Retina (tissue), 1 donor: Measurements from ENCODE around the gene CHN2.

Experiments used
- DNase-seq: peaks from one replicate; pipeline ENCODE4 v3.0.0-alpha.2; 2016

The CHN2 gene

GRCh38 chr7:29370531-29371314 is 176.1 kb downstream of the CHN2 start:
- DNase-seq, result no peak

- DNase-seq, result no peak
These were observed 176.9 kb downstream of the CHN2 start for GRCh38 chr7:29371472-29371871.

GRCh38 chr7:29372351-29373090 is 177.9 kb downstream of the CHN2 start:
- no peak for DNase-seq

GRCh38 chr7:29375641-29376562 is 181.3 kb downstream of the CHN2 start:
- DNase-seq, result no peak

GRCh38 chr7:29377718-29378117 is 183.1 kb downstream of the CHN2 start:
- no peak for DNase-seq

- no peak for DNase-seq
These were observed 185.0 kb downstream of the CHN2 start for GRCh38 chr7:29379551-29379950.

GRCh38 chr7:29381206-29382094 is 186.9 kb downstream of the CHN2 start:
- DNase-seq, result no peak

GRCh38 chr7:29384277-29384676 is 189.7 kb downstream of the CHN2 start:
- no peak for DNase-seq

- no peak for DNase-seq
These were observed 190.7 kb downstream of the CHN2 start for GRCh38 chr7:29385214-29385814.

- no peak for DNase-seq
These were observed 191.7 kb downstream of the CHN2 start for GRCh38 chr7:29386196-29386765.

GRCh38 chr7:29391262-29391661 is 196.7 kb downstream of the CHN2 start:
- DNase-seq, result no peak

GRCh38 chr7:29394321-29394720 is 199.7 kb downstream of the CHN2 start:
- DNase-seq, result no peak

- DNase-seq, result no peak
These were observed 202.0 kb downstream of the CHN2 start for GRCh38 chr7:29396563-29396962.

GRCh38 chr7:29397398-29397797 is 202.8 kb downstream of the CHN2 start:
- DNase-seq, result no peak

GRCh38 chr7:29398011-29398410 is 203.4 kb downstream of the CHN2 start:
- no peak for DNase-seq

GRCh38 chr7:29400437-29400836 is 205.9 kb downstream of the CHN2 start:
- no peak for DNase-seq

GRCh38 chr7:29401769-29402168 is 207.2 kb downstream of the CHN2 start:
- DNase-seq, result peak; percentile 47

- DNase-seq, result no peak
These were observed 211.3 kb downstream of the CHN2 start for GRCh38 chr7:29405891-29406290.

GRCh38 chr7:29406366-29406765 is 211.8 kb downstream of the CHN2 start:
- no peak for DNase-seq

GRCh38 chr7:29408841-29409243 is 214.3 kb downstream of the CHN2 start:
- DNase-seq, result peak; percentile 75

GRCh38 chr7:29410996-29411395 is 216.4 kb downstream of the CHN2 start:
- DNase-seq, result no peak
